ENCODE data around the gene SMAD4.

SMAD4 gene

GRCh38 chr18:51021226-51021965 is 8.6 kb upstream of the SMAD4 start:
- DNase-seq (ENCODE audit: low spot score), result no peak

GRCh38 chr18:51025512-51025911 is 4.5 kb upstream of the SMAD4 start:
- DNase-seq (ENCODE audit: low spot score), result no peak

- DNase-seq (ENCODE audit: low spot score), result peak; percentile 69
Measured at GRCh38 chr18:51028201-51028805, 1.7 kb upstream of the SMAD4 start.

GRCh38 chr18:51029378-51029693 is 677 bp upstream of the SMAD4 start:
- DNase-seq (ENCODE audit: low spot score), result no peak

GRCh38 chr18:51030537-51031258 is 685 bp downstream of the SMAD4 start:
- DNase-seq (ENCODE audit: low spot score), result peak; percentile 68

- DNase-seq (ENCODE audit: low spot score), result no peak
Measured at GRCh38 chr18:51032193-51032592, 2.2 kb downstream of the SMAD4 start.

- DNase-seq (ENCODE audit: low spot score), result no peak
Measured at GRCh38 chr18:51037230-51037629, 7.2 kb downstream of the SMAD4 start.

GRCh38 chr18:51038110-51038509 is 8.1 kb downstream of the SMAD4 start:
- DNase-seq (ENCODE audit: low spot score), result no peak

GRCh38 chr18:51039138-51040112 is 9.4 kb downstream of the SMAD4 start:
- DNase-seq (ENCODE audit: low spot score), result no peak

- DNase-seq (ENCODE audit: low spot score), result no peak
Measured at GRCh38 chr18:51041677-51042352, 11.8 kb downstream of the SMAD4 start.

- no peak for DNase-seq (ENCODE audit: low spot score)
Measured at GRCh38 chr18:51044928-51045585, 15.0 kb downstream of the SMAD4 start.

GRCh38 chr18:51048190-51048589 is 18.2 kb downstream of the SMAD4 start:
- no peak for DNase-seq (ENCODE audit: low spot score)

- no peak for DNase-seq (ENCODE audit: low spot score)
Measured at GRCh38 chr18:51049137-51049536, 19.1 kb downstream of the SMAD4 start.

GRCh38 chr18:51051105-51051712 is 21.2 kb downstream of the SMAD4 start:
- peak; percentile 86 for DNase-seq (ENCODE audit: low spot score)

- no peak for DNase-seq (ENCODE audit: low spot score)
Measured at GRCh38 chr18:51053814-51054213, 23.8 kb downstream of the SMAD4 start.

GRCh38 chr18:51054764-51055163 is 24.8 kb downstream of the SMAD4 start:
- DNase-seq (ENCODE audit: low spot score), result no peak

GRCh38 chr18:51059969-51060368 is 30.0 kb downstream of the SMAD4 start:
- DNase-seq (ENCODE audit: low spot score), result no peak

GRCh38 chr18:51064256-51064655 is 34.2 kb downstream of the SMAD4 start:
- no peak for DNase-seq (ENCODE audit: low spot score)

GRCh38 chr18:51066273-51066672 is 36.3 kb downstream of the SMAD4 start:
- no peak for DNase-seq (ENCODE audit: low spot score)

GRCh38 chr18:51068105-51068504 is 38.1 kb downstream of the SMAD4 start:
- no peak for DNase-seq (ENCODE audit: low spot score)

- DNase-seq (ENCODE audit: low spot score), result no peak
Measured at GRCh38 chr18:51069885-51070284, 39.9 kb downstream of the SMAD4 start.
